GM23338 (cell line): ENCODE measurements around the gene PKNOX2.

Experiments used
- CREB1 ChIP-seq: fragments of 250-450 bp; sonication (Bioruptor Pico); IDR thresholded peaks from 2 replicates; pipeline ENCODE4 v1.5.0; 2020; ENCODE audit warnings: low read depth, mild to moderate bottlenecking, moderate library complexity
- CTCF ChIP-seq, 2 experiments: fragments of 200-600 bp in 1 of 2; sonication (generic) in 1 of 2; conservative IDR thresholded peaks; 2 replicates each; pipeline versions ENCODE4 v1.5.1 to v1.6.1; 2016 to 2017; ENCODE audit warnings: antibody characterized with exemption in 2 of 2, low read depth in 2 of 2, mild to moderate bottlenecking in 2 of 2, moderate library complexity in 1 of 2
- EZH2 ChIP-seq: fragments of 200-600 bp; sonication (generic); IDR thresholded peaks from one replicate; pipeline ENCODE4 v1.8.0; 2017; ENCODE audit warnings: antibody characterized with exemption, mild to moderate bottlenecking, low read depth; ENCODE audit not compliant: unreplicated experiment
- EZH2phosphoT487 ChIP-seq: fragments of 200-600 bp; sonication (generic); IDR thresholded peaks from one replicate; pipeline ENCODE4 v1.8.1; 2018; ENCODE audit warnings: antibody characterized with exemption; ENCODE audit not compliant: unreplicated experiment
- JUNB ChIP-seq: IDR thresholded peaks from one replicate; pipeline ENCODE4 v1.6.1; 2016; ENCODE audit warnings: antibody characterized with exemption; ENCODE audit not compliant: unreplicated experiment
- NANOG ChIP-seq: IDR thresholded peaks from 2 replicates; pipeline ENCODE4 v1.6.1; 2016; ENCODE audit warnings: antibody characterized with exemption, borderline replicate concordance
- POLR2AphosphoS5 ChIP-seq: IDR thresholded peaks from 2 replicates; pipeline ENCODE4 v1.6.1; 2016; ENCODE audit warnings: antibody characterized with exemption, low read depth
- STAT1 ChIP-seq: IDR thresholded peaks from one replicate; pipeline ENCODE4 v1.6.1; 2016; ENCODE audit warnings: antibody characterized with exemption; ENCODE audit not compliant: unreplicated experiment
- ZNF114 ChIP-seq: fragments of 250-450 bp; sonication (Bioruptor Pico); IDR thresholded peaks from 2 replicates; pipeline ENCODE4 v1.5.0; 2020; ENCODE audit warnings: mild to moderate bottlenecking, moderate library complexity
- ZNF331 ChIP-seq: fragments of 250-450 bp; sonication (Bioruptor Pico); IDR thresholded peaks from 2 replicates; pipeline ENCODE4 v1.5.0; 2020; ENCODE audit warnings: low read depth, mild to moderate bottlenecking, moderate library complexity
- ZNF462 ChIP-seq: fragments of 250-450 bp; sonication (Bioruptor Pico); IDR thresholded peaks from 2 replicates; pipeline ENCODE4 v1.5.0; 2020; ENCODE audit warnings: mild to moderate bottlenecking, moderate library complexity
- TF ChIP-seq, protein P1 (sequence below): IDR thresholded peaks from one replicate; pipeline ENCODE4 v1.6.1; 2018; ENCODE audit warnings: antibody characterized with exemption; ENCODE audit not compliant: unreplicated experiment
- TF ChIP-seq, protein P2 (sequence below): IDR thresholded peaks from 2 replicates; pipeline ENCODE4 v1.6.1; 2016; ENCODE audit warnings: antibody characterized with exemption

DNA sequence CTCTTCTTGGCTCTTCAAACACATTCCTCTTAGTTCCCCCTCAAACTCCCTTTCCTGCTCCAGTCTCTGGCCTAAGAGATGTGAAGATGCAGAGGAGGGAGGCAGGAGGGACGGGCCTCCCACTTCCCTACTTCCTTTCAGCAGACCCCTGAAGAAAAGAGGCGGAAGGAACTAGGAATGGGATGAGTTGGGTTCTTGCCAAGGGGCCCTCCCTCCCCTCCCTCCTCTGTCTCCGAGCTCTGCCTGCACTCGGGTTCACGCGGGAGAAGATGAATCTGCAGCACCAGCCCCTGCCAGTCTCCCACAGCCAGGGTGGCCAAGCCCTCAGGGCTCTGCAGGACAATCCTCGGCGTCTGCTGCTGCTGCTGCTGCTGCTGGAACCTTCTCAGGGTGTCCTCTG is 24.3 kb upstream of the PKNOX2 start:
- TF ChIP-seq CTCF (conservative IDR thresholded peaks at IDR 0.05; ENCODE audit: low read depth in 2 of 2) (no peak), EZH2 (no peak), EZH2phosphoT487 (no peak), POLR2AphosphoS5 (no peak), JUNB (no peak), CREB1 (CRISPR knock-in tag) (no peak), ZNF331 (no peak), STAT1 (no peak), NANOG (no peak), ZNF114 (CRISPR knock-in tag) (no peak), ZNF462 (CRISPR knock-in tag) (no peak)
- TF ChIP-seq, protein P1, sequence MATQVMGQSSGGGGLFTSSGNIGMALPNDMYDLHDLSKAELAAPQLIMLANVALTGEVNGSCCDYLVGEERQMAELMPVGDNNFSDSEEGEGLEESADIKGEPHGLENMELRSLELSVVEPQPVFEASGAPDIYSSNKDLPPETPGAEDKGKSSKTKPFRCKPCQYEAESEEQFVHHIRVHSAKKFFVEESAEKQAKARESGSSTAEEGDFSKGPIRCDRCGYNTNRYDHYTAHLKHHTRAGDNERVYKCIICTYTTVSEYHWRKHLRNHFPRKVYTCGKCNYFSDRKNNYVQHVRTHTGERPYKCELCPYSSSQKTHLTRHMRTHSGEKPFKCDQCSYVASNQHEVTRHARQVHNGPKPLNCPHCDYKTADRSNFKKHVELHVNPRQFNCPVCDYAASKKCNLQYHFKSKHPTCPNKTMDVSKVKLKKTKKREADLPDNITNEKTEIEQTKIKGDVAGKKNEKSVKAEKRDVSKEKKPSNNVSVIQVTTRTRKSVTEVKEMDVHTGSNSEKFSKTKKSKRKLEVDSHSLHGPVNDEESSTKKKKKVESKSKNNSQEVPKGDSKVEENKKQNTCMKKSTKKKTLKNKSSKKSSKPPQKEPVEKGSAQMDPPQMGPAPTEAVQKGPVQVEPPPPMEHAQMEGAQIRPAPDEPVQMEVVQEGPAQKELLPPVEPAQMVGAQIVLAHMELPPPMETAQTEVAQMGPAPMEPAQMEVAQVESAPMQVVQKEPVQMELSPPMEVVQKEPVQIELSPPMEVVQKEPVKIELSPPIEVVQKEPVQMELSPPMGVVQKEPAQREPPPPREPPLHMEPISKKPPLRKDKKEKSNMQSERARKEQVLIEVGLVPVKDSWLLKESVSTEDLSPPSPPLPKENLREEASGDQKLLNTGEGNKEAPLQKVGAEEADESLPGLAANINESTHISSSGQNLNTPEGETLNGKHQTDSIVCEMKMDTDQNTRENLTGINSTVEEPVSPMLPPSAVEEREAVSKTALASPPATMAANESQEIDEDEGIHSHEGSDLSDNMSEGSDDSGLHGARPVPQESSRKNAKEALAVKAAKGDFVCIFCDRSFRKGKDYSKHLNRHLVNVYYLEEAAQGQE = no peak
- TF ChIP-seq, protein P2, sequence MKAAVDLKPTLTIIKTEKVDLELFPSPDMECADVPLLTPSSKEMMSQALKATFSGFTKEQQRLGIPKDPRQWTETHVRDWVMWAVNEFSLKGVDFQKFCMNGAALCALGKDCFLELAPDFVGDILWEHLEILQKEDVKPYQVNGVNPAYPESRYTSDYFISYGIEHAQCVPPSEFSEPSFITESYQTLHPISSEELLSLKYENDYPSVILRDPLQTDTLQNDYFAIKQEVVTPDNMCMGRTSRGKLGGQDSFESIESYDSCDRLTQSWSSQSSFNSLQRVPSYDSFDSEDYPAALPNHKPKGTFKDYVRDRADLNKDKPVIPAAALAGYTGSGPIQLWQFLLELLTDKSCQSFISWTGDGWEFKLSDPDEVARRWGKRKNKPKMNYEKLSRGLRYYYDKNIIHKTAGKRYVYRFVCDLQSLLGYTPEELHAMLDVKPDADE = no peak
